Forelimb muscle (tissue), 1 donor: ENCODE results near the gene GRK5. TPM values are rescaled to one million over a fixed set of nuclear protein-coding genes. Genes with fewer than 3 reads are reported as not detected.

Source experiments
- DNase-seq: peaks from one replicate; pipeline ENCODE4 v3.0.0-alpha.2; 2013; ENCODE audit warnings: low read depth
- polyA plus RNA-seq: library from polyadenylated mRNA; unstranded; fragments of 120-200 nt; gene quantifications from one replicate; pipeline ENCODE4 v1.2.1, GENCODE V29; 2013; ENCODE audit not compliant: insufficient read length

Gene GRK5
- polyA plus RNA-seq, 1 donor = 20.9 TPM

DNA sequence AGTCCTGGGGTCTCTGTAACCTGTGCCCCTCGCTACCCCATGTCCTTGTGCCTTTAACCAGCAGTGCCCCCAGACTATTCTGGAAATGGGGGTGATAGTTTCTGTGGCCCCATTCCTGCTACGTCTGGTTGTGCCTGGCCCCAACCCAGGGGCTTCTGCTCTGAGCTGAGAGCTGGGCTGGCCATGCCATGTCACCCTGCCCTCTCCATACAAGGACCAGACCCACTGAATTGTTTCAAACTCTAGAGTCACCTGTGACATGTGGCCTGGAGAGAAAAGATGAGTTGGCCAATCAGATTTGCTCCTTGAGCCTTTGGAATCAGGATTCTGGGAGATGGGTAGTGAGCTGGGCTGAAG, 108.6 kb downstream of the GRK5 start:
- no peak for DNase-seq

DNA sequence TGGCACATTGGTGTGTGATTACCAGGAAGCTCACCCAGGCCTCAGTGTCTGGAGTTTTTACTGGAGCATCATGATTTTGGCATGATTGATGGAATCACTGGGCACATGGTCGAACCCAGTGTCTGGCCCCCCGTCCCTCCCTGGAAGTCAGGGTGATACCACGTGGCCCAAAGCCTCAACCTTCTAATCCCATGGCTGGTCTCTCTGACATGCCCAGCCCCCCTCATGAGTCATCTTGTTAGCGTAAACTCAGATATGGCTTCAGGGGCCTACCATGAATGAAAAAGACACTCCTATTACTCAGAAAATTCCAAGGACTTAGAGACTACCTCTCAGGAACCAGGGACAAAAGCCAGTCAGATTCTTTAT, 109.3 kb downstream of the GRK5 start:
- DNase-seq = no peak

DNA sequence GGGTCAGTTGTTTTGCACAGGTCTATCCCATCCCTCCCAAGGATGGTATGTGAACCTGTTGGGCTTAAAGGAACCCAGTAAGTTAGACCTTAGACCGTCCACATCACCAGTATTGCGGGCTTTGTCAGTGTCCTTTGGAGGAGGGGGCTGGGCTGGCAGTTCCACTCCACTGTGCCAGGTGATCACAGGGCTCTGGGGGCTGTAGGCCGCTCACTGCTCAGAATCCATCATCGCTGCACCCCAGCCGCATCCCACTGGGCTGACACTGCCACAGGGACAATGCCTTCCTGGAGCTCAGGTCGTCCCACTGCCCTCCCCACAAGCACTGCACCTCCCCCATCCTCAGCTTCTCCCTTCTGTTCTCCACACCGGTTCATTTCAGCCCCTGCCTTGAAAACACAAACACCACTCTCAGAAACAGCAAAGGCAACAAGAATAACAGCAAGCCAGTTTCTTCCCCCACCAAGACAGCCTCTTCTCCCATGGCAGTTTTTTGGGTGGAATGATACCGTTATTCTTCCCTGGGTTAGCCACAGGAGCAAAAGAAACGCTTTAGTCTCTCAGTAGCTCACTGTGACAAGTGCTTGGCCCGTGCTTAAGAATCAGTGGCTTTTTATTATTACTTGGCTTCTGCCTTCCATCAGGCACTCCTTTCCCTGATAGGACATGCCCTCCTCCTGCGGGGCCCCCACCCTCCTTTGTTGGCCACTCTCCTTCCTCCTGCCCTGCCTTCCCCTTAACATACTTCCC, 111.2 kb downstream of the GRK5 start:
- no peak for DNase-seq

DNA sequence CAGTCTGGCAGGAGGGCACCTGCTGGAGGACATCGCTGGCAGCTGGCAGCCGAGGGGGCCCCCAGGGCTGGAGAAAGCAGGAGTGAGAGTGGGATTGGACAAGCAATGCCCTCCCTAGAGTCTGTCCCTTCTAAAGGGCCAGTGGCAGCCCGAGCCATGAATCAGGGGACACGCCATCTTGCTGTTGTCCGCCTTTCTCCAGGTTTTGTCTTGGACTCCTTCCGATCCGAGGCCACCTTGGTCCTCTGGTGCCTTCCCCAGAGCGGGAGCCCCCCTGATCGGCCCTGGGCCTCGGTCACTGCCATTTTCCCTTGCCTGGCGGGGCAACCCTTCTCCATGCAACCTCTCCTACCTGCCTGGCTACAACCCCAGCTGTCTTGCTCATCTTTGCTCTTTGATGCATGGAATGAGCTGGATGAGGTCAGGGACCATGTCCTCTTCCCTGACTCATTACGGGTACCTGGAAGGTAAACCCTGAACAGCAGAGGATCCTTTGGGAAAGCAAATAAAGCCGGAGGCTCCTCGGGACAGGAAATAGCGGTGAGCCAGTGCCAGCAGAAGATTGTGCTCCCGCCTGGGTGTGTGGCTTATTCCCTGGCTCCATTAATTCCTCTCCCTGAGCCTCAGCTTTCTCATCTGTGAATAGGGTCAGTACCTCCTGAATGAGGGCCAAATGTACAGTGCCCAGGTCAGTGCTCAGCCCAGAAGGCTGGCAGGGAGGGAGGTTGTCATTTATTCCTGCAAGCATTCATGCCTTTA, 112.0 kb downstream of the GRK5 start:
- no peak for DNase-seq

DNA sequence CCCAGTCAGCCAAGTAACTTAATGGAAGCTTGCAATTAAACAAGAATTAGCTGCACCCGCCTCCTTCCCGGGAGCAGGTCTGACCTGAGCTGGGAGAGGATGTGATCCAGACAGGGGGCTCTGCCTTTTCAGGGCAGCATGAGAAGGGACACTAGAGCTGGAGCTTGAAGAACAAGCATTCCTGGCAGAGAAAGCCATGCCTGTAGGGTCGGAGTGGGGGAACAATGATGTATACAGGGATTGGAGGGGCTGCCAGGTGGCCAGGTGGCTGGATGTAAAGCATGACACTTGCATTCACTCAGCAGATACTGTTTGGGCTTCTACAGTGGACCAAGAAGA, 112.5 kb downstream of the GRK5 start:
- DNase-seq = no peak

DNA sequence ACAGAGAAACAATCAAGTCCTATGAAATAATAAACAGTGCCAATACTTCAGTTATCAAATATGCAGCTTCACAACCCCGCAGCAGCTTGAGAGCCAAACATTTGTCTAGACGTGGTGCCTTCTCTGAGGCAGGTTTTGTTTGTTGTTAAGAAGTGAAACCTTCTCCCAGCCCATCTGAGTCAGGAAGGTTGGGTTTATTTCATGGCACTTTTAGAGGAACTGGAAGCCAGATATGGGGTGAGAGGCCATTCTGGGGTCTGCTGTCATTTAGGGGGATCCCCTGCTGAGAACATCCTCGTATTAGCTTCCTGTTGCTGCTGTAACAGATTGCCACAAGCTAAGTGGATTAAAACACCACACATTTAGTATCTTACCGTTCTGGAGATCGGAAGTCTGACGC, 113.6 kb downstream of the GRK5 start:
- no peak for DNase-seq

DNA sequence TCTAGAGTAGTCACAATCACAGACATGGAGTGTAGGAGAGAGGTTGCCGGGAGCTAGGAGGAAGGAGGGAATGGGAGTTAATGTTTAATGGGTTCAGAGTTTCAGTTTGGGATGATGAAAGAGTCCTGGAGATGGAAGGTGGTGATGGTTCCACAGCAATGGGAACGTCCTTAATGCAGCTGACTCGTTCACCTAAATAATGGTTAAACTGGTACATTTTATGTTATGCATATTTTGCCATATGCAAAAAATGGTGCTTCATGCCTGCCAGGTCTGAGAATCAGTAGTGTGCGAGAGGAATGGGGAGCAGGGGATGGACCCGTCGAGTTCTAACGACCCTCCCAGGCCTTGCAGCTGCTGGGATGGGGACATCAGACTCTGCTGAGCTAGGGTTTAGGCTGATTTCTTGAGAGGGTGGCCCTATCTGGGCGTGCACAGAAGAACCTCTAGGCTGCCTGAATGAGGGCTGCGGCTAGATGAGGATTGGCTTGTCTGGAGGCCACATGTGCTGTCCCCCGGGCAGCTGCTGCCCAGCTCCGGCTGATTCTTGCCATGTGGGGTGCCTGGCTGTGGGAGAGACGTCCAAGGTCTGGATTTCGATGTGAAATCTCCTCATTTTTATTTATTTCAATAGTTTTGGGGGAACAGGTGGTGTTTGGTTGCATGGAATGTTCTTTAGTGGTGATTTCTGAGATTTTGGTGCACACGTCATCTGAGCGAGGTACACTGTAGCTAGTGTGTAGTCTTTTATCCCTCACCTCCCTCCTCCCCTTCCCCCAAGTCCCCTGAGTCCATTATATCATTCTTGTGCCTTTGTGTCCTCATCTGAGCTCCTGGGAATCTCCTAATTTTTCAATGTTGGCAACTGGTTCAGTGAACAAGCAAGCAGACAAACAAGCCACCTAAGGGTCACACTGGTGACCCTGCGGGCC, 116.0 kb downstream of the GRK5 start:
- no peak for DNase-seq

DNA sequence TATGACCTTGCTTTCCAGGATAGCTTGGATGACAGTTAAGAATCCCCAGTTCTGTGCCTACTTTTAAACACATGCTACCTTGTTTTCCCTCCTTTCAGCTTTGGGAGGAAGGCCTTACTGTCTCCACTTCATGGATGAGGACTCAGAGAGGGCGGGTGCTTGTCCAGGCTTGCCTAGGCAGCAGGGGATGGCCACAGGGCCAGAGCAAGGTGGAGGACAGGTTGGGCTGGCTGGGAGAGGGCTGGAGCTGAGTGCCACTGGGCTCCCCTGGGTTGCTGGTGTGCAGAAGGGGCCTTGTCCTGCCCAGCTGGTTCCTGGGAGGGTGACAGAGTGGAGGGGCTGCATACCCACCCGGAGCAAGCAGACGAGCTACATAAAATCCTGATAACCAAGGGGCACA, 117.8 kb downstream of the GRK5 start:
- no peak for DNase-seq

DNA sequence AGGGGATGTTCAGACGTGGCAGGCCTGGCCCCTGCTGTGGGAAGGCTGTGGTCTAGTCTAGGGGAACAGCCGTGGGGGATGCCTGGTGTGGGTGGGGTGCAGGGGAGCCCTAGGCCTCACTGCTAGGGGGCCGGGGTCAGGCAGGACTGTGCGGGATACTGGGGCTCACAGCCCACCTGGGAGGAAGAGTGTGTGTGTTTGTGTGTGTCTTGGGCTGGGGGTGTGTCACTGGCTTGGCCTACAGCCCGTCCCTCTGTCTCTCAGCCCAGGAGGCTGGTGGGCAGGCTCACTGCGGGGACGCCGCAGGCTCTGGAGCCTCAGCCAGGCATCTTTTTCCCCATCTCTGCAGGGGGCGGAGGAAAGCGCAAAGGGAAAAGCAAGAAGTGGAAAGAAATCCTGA, 118.8 kb downstream of the GRK5 start:
- no peak for DNase-seq

DNA sequence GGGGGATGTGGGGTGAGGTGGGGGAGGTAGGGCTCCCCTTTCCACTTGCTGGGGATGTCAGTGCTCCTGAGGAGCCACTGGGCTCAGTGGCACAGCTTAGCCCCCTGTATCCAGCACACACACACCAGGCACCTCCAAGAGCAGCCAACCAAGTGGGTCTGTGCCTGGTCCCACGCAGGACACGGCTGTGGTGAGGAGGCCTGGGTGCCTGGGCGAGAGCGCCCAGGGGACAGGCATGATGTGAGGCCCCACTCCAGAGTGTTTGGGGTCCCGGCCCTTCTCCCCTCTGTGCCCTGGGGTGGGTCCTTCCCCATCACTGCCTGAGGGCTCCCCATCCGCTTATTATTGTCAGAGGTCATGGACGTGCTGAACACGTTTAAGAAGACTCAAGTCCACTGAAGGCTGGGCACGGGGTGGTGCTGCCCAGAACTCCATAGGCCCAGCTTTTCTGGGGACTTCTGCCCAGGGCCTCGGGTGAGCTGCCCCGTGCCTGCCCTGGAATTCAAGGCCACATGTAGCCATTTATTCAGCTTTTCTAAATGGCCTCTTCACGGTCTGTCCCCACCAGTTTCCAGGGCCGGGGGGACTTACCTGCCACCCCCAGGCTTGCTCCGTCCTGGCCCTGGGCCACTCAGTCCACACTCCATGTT, 119.8 kb downstream of the GRK5 start:
- no peak for DNase-seq

DNA sequence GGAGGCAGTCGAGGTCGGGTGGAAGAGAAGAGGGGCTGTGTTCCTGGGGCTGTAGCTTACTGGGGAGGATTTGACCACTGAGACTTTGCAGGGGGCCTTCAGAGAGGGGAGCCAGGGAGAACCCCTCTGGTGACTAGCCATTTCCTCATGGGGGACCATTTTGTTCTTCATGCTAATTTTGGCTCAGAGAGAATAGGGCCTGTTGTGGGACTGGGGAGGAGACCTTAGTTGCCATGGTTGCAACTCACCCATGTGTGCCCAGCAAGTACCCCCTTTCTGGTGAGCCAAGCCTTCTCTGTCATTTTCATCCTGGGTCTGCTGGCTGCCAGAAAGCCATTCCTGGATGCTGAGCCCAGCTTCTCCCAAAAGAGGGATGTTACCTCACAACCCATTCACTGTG, 120.9 kb downstream of the GRK5 start:
- DNase-seq = no peak

DNA sequence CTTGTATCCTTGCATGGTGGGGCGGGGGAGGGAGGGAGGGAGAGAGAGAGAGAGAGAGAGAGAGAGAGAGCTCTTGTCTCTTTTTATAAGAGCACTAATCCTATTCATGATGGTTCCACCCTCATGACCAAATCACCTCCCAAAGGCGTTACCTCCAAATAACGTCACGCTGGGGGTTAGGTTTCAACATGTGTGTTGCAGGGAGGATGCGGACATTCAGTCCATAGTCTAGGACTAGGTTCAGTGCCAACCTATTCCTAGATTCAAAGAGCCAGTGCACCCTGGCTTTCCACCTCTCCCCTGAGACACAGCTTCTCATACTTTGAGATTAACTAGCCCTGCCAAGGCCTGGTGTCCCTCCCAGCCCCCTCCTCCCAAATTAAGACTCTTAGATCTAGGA, 123.0 kb downstream of the GRK5 start:
- DNase-seq = no peak

DNA sequence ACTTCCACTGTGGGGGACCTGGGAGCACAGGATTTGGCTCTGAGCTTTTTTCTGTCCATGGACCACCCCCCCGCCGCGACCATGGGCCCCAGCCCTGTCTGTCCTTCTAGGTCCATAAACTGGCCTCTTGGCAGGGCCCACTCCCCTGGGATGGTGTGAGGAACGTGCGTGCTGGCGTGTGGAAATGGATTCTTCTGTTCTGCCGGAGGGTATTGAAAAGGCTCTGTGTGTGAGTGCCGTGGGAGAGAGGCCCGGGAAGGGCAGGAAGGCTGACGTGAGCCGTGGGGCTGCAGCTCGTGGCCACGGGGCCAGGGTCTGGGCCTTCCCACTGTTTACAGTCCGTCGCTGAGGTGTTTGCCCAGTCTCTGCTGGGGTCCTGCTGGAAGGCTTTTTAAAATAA, 123.7 kb downstream of the GRK5 start:
- DNase-seq = no peak

DNA sequence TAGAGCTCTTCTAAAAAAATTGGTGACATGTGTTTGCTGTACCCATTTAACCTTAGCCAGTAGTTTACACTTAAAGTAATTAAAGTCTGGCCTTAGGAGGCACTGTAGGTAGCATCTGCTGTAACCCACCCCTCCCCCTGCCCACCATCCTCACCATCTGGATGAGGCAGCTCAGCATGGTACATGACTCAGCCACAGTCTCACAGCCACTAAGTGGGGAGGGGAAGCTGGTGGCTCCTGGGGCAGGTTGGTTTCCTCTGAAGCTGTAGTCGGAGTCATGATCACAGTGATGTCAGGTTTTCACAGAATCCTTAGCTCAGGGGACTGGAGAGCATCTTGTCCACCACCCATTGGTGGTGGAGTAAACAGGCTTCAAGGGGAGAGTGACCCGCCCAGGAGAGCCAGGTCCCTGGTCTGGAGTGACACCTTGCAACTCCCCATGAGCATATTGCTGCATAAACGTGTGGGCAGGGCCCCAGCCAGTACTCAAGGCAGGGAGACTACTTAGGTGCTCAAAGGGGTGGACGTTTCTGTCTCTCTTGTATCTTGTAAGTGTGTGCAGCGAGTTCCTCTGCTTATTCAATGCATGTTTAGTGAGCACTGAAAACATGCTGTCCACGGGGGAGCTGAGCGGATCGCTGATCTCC, 125.9 kb downstream of the GRK5 start:
- no peak for DNase-seq

DNA sequence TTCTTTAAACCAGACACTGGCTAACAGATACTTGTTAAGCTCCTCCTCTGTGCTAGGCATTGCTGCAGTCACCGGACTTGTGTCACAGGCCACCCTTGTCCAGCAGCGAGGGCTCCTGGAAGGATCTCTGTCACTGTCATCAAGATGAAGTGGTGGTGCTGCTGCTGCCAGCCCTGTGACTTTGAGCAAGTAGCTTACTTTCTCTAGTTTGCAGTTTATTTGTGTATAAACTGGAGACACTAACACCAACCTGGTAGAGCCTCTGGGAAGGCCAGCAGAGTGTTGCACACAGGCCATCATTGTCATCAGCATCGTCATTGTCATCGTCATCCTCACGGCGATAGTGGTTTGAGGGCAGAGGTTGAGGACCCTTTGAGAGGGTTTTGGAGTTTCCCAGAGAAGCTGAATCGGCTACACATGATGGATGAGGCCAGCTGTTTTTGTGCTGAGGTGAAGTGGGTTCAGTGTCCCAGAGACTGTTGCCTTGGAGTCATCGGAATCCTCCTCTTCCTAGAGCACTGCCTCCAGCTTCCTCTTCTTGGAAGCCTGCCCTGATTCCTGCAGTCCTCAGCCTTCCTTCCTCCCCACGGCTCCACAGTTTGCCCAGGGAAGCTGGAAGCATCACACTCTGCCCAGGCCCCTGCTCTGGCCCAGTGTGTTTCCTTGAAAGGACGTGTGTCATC, 128.4 kb downstream of the GRK5 start:
- no peak for DNase-seq

DNA sequence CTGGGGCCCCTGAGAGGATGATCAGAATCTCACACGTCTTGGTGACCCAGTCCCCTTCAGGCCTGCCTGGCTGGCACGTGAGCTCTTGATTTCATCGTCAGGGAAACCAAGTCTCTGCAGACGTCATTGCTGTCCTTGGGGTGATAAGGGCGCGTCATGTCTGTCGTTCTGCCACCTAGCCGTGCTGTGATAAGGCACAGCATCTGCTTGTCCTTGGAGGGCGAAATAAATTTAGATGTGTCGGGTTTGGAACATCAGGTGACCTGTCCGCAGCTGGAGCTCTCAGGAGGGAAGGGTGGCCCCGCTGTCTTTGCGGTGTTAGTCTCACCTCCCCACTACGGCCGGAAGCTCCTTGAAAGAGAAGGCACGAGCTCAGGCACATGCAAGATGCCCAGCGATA, 129.2 kb downstream of the GRK5 start:
- DNase-seq = no peak

DNA sequence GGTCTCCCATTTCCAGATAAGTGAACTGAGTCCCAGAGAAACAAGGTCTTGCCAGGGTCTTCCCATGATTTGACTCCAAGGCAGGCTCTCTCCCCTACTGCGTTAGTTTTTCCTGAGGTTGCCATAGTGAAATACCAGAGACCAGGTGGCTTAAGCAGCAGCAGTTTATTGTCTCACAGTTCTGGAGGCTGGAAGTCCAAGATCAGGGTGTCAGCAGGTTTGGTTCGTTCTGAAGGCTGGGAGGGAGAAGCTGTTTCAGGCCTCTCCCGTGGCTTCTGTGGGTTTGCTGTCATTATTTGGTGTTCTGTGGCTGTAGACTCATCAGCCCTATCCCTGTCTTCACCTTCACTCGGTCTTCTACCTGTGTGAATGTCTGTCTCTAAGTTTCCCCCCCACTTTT, 129.9 kb downstream of the GRK5 start:
- DNase-seq = no peak

DNA sequence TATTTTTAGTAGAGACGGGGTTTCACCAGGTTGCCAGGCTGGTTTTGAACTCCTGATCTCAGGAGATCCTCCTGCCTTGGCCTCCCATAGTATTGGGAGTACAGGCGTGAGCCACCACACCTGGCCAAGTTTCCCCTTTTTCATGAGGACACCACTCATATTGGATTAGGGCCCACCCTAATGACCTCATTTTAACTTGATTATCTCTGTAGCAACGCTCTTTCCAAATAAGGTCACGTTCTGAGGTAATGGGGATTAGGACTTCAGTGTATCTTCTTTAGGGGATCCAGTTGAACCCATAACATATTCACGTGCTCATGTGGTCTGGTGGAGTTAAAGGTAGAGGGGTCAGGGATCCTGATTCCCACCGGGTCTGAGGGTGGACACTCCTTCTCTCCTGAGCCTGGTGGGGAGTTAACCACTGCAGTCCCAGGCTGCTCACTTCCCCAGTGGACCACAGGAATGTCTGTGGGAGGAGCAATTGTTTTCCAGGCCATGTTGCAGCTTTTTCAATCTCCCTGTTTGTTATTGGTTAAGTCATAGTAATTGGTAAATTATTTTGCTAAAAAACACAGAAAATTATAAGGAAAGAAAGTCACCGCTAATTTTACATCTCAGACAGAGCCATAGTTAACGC, 130.5 kb downstream of the GRK5 start:
- no peak for DNase-seq

DNA sequence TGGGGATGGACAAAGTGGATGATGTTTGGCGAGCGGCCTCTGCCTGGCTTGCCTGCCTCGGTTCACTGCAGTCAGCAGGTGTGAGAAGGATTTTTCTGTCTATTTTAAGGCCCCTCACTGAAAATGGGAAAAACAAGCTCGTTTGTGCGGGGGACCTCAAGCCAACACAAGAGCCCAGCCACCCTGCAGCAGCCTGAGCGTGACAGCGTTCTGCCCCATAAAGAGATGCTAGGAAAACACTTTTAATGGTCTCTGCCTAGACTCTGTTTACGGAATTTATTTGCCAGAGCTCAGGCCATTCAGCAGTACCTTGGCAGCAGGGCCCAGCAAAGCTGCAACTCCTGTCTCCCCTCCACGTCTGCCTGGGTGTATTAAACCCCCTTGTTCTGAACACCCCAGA, 131.7 kb downstream of the GRK5 start:
- no peak for DNase-seq

DNA sequence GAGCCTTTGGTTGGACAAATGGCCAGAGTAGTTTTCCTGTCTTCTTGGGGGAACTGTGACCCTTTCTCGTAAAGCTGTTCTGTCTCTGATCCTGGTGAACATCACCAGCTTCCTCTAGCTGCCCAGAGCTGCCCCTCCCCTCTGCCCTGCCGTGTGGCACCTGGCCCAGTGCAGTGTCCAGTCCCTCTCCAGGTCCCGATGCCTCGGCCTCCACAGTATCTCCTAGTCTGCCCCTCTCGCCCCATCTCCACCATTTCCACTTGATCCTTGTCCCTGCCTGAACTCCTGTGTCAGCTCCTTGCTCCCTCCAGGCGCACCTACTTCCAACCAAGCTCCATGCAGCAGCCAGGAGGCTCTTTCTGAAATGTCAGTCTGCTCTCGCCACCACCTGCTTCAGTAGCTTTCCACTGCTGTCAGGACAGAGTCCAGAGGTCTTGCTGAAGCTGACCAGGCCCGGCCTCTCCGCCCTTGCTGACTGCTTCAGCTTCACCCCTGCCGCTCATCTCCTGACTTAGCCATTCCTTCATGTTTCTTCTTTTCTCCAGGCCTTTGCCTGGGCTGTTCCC, 133.6 kb downstream of the GRK5 start:
- DNase-seq = no peak
